ENCODE measurements around the gene SHFL. TPM values are rescaled to one million over a fixed set of nuclear protein-coding genes. Genes with fewer than 3 reads are reported as not detected.

Gene SHFL
- polyA plus RNA-seq (0.66 and 1.2 TPM in 2 replicates), polyA minus RNA-seq (0.58 TPM in 1 of 2 replicates, not detected in the other)

GRCh38 chr19:10085641-10086590 lies at the start of gene SHFL:
Gene SHFL (plus strand): TSS chr19:10086317. CDS start chr19:10086428, 111 bp downstream.
- peak within 1 kb of the TSS; percentile 35 for H3K4me2 ChIP-seq (ENCODE audit: low read length)
- H4K20me1 ChIP-seq (ENCODE audit: insufficient read depth), result no peaks in the 10 kb centered on the region
- H3K9me2 ChIP-seq (ENCODE audit: insufficient read depth, low read length), result no peaks in the 10 kb centered on the region
- peak within 1 kb of the TSS; percentile 49 for H3K9ac ChIP-seq (ENCODE audit: low read length)
- no peak within 1 kb of the TSS for H3K27ac ChIP-seq (ENCODE audit: low read length)
- TF ChIP-seq TAF1 (IDR thresholded peaks at IDR 0.05; ENCODE audit: low read depth), result no peak
- TF ChIP-seq MXI1 (conservative IDR thresholded peaks at IDR 0.05; ENCODE audit: poor library complexity, severe bottlenecking), result no peak
- no peak for TF ChIP-seq REST (IDR thresholded peaks at IDR 0.05; ENCODE audit: borderline replicate concordance)
- no peak for TF ChIP-seq RAD21 (conservative IDR thresholded peaks at IDR 0.05)
- TF ChIP-seq EP300 (conservative IDR thresholded peaks at IDR 0.05; ENCODE audit: poor library complexity, severe bottlenecking), result no peak
- TF ChIP-seq POLR2AphosphoS5 (IDR thresholded peaks at IDR 0.05), result no peak
- TF ChIP-seq, protein P1, sequence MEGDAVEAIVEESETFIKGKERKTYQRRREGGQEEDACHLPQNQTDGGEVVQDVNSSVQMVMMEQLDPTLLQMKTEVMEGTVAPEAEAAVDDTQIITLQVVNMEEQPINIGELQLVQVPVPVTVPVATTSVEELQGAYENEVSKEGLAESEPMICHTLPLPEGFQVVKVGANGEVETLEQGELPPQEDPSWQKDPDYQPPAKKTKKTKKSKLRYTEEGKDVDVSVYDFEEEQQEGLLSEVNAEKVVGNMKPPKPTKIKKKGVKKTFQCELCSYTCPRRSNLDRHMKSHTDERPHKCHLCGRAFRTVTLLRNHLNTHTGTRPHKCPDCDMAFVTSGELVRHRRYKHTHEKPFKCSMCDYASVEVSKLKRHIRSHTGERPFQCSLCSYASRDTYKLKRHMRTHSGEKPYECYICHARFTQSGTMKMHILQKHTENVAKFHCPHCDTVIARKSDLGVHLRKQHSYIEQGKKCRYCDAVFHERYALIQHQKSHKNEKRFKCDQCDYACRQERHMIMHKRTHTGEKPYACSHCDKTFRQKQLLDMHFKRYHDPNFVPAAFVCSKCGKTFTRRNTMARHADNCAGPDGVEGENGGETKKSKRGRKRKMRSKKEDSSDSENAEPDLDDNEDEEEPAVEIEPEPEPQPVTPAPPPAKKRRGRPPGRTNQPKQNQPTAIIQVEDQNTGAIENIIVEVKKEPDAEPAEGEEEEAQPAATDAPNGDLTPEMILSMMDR (IDR thresholded peaks at IDR 0.05; ENCODE audit: poor library complexity, severe bottlenecking), result no peak
- TF ChIP-seq EZH2 (IDR thresholded peaks at IDR 0.05; ENCODE audit: borderline replicate concordance, insufficient read depth, low read length, poor library complexity, severe bottlenecking), result no peak
- no peak for TF ChIP-seq SMC3 (conservative IDR thresholded peaks at IDR 0.05; ENCODE audit: poor library complexity)
- H3F3A ChIP-seq (ENCODE audit: insufficient read depth, low read length, poor library complexity, severe bottlenecking), result no peaks in the 10 kb centered on the region
- no peak within 1 kb of the TSS for H2AFZ ChIP-seq (ENCODE audit: low read depth, low read length)
- H3K4me3 ChIP-seq (ENCODE audit: low read length), result peak within 1 kb of the TSS; percentile 68
- H3K27me3 ChIP-seq (ENCODE audit: insufficient read depth, low read depth, low read length), result peaks cover 34% of the 10 kb centered on the region
- H3K9me3 ChIP-seq (ENCODE audit: low read length), result no peaks in the 10 kb centered on the region
- no peaks in the 10 kb centered on the region for H3K36me3 ChIP-seq (ENCODE audit: insufficient read depth, low read length)
- no peaks in the 10 kb centered on the region for H3K79me2 ChIP-seq (replicated peaks; ENCODE audit: insufficient read depth, low read length)

- Histone ChIP-seq H4K20me1 (ENCODE audit: insufficient read depth) (no peaks in the 10 kb centered on the region), H3K9me2 (ENCODE audit: insufficient read depth, low read length) (no peaks in the 10 kb centered on the region), H3K79me2 (replicated peaks; ENCODE audit: insufficient read depth, low read length) (no peaks in the 10 kb centered on the region), H3K4me2 (ENCODE audit: low read length) (no peak overlapping the region), H3K27me3 (ENCODE audit: insufficient read depth, low read depth, low read length) (no peaks in the 10 kb centered on the region), H3F3A (ENCODE audit: insufficient read depth, low read length, poor library complexity, severe bottlenecking) (no peaks in the 10 kb centered on the region), H3K9me3 (ENCODE audit: low read length) (no peaks in the 10 kb centered on the region), H3K4me3 (ENCODE audit: low read length) (no peak overlapping the region), H2AFZ (ENCODE audit: low read depth, low read length) (no peak overlapping the region), H3K9ac (ENCODE audit: low read length) (no peak overlapping the region), H3K36me3 (ENCODE audit: insufficient read depth, low read length) (no peaks in the 10 kb centered on the region), H3K27ac (ENCODE audit: low read length) (no peak overlapping the region)
- no peak for TF ChIP-seq SMC3 (conservative IDR thresholded peaks at IDR 0.05; ENCODE audit: poor library complexity)
- TF ChIP-seq POLR2AphosphoS5 (IDR thresholded peaks at IDR 0.05), result no peak
- TF ChIP-seq, protein P1 (IDR thresholded peaks at IDR 0.05; ENCODE audit: poor library complexity, severe bottlenecking), result no peak
- no peak for TF ChIP-seq MXI1 (conservative IDR thresholded peaks at IDR 0.05; ENCODE audit: poor library complexity, severe bottlenecking)
- TF ChIP-seq EP300 (conservative IDR thresholded peaks at IDR 0.05; ENCODE audit: poor library complexity, severe bottlenecking), result no peak
- no peak for TF ChIP-seq TAF1 (IDR thresholded peaks at IDR 0.05; ENCODE audit: low read depth)
Measured at GRCh38 chr19:10036601-10037071, 49.5 kb upstream of the SHFL start.

All from neural cell (in vitro differentiated cells).